GM13976 (cell line): ENCODE measurements around the gene SIRT4.

Source experiments
- DNase-seq: peaks from one replicate; pipeline ENCODE4 v3.0.0; 2012; ENCODE audit warnings: low spot score
- CTCF ChIP-seq: IDR thresholded peaks from 2 replicates; pipeline ENCODE4 v1.5.1; 2012; ENCODE audit warnings: borderline replicate concordance, mild to moderate bottlenecking; ENCODE audit not compliant: insufficient read depth; ENCODE audit errors: extremely low read depth, missing control alignments, control extremely low read depth
- in situ Hi-C: fragments of 300-500 bp; cut with MboI; formaldehyde crosslinking; loops from one replicate; pipeline ENCODE4 v1.12.0; 2022; ENCODE audit warnings: low sequenced_read_pairs, mixed read lengths, inconsistent platforms; ENCODE audit not compliant: unreplicated experiment

SIRT4 gene

DNA sequence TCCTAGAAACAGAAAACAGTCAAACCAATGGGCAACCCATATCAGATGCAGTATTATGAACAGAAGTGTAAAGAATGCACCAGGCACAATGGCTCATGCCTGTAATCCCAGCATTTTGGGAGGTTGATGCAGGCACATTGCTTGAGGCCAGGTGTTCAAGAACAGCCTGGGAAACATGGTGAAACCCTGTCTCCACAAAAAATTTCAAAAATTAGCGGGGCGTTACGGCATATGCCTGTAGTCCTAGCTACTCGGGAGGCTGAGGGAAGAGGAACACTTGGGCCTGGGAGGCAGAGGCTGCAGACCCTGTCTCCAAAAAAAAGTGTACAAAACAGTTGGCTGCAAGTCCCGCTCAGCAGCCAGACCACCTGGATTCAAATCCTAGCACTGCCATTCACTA lies 41.5 kb upstream of the SIRT4 start:
- no peak for TF ChIP-seq CTCF
- DNase-seq = no peak
- in situ Hi-C loops = no loop called here

DNA sequence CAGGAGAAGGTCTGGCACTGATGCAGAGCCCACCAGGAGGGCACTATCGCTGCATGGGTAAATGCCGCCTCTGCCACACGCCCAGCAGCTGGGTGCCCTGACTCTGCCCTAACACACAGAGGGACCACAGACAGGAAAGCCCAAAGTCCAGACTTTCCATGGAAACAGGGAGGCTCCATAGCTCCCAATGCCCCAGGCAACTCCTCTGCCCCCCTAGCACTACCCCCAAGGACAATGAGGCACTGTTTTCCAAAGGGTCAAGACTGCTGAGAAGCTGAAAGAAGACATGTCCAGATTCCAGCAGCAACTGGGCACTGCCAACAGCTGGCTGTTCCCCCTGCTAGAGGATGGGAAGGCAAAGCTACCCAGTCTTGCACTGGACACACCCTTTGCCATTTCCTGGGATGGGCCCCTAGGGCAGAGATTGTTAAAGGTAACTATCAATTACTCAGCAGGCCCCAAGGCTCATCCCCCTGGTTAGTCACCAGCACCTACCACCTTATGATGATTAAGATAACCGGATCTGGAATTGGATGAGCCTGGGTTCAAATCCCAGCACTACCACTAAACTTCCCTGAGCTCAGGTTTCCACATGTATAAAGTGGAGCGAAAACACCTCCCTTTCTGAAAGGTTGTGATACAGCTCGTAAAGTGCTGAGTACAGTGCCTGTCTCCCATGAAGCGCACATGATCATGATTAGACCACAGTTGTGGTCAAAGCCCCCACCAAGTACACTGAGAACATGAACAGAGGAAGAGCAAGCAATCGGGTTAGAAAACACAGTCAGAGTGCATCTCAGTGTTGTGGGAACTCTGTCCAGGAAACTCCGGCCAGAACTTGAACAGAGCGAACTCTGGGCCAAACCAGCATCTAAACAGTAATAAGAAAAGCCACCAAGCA lies 39.9 kb upstream of the SIRT4 start:
- TF ChIP-seq CTCF = no peak
- in situ Hi-C loops = no loop called here
- no peak for DNase-seq

- in situ Hi-C loops = no loop called here
- no peak for TF ChIP-seq CTCF
- no peak for DNase-seq
Measured at GRCh38 chr12:120262852-120263747, 39.0 kb upstream of the SIRT4 start.

GRCh38 chr12:120263748-120264085 lies 38.4 kb upstream of the SIRT4 start:
- in situ Hi-C loops = no loop called here
- no peak for TF ChIP-seq CTCF
- no peak for DNase-seq

- no peak for DNase-seq
- no peak for TF ChIP-seq CTCF
- in situ Hi-C loops = no loop called here
Measured at GRCh38 chr12:120264086-120264903, 37.8 kb upstream of the SIRT4 start.
